Suprapubic skin (tissue), 3 donors: ENCODE results near the gene ADAT1.

Experiments used
- CTCF ChIP-seq, 2 donors: fragments of 200-600 bp in 1 of 2; fragments of 450-650 bp in 1 of 2; sonication (generic) in 1 of 2; IDR thresholded peaks; one replicate each; pipeline ENCODE4 v1.5.1; 2016 to 2019; ENCODE audit warnings: antibody characterized with exemption in 2 of 2, mild to moderate bottlenecking in 1 of 2, moderate library complexity in 1 of 2
- EP300 ChIP-seq: sonication (generic); formaldehyde crosslinking; IDR thresholded peaks from one replicate; pipeline ENCODE4 v1.6.1; 2017; ENCODE audit warnings: antibody characterized with exemption

- TF ChIP-seq CTCF (IDR thresholded peaks at IDR 0.05) = no peak
- TF ChIP-seq EP300 = no peak
Observed at GRCh38 chr16:75627851-75628250, 4.8 kb upstream of the ADAT1 start.
